Measurements from ENCODE around the gene GPR33.
A peak's percentile ranks its signal among the peaks of the same experiment; 100 is the strongest.
"Not testable (repeated sequence)": the region's sequence is repeated elsewhere in the genome, so short reads cannot be mapped to it uniquely, and the experiment has no call there.

The GPR33 gene

GRCh38 chr14:31487886-31488285, at the start of gene GPR33:
TSS of gene GPR33 (minus strand) at chr14:31488039. CDS start at chr14:31483965, 4,074 bp downstream.
- no peak for DNase-seq (ENCODE audit: low spot score)

- no peak for DNase-seq (ENCODE audit: low spot score)
Observed at GRCh38 chr14:31536201-31536960, 48.5 kb upstream of the GPR33 start.

- no peak for DNase-seq (ENCODE audit: low spot score)
Observed at GRCh38 chr14:31530136-31530535, 42.3 kb upstream of the GPR33 start.

GRCh38 chr14:31529053-31529452, 41.2 kb upstream of the GPR33 start:
- DNase-seq (ENCODE audit: low spot score): no peak

GRCh38 chr14:31527546-31527945, 39.7 kb upstream of the GPR33 start:
- no peak for DNase-seq (ENCODE audit: low spot score)

GRCh38 chr14:31527087-31527486, 39.2 kb upstream of the GPR33 start:
- no peak for DNase-seq (ENCODE audit: low spot score)

- DNase-seq (ENCODE audit: low spot score): no peak
Observed at GRCh38 chr14:31510855-31511254, 23.0 kb upstream of the GPR33 start.

GRCh38 chr14:31510222-31510621, 22.4 kb upstream of the GPR33 start:
- DNase-seq (ENCODE audit: low spot score): peak; percentile 35

- DNase-seq (ENCODE audit: low spot score): no peak
Observed at GRCh38 chr14:31508135-31508534, 20.3 kb upstream of the GPR33 start.

- DNase-seq (ENCODE audit: low spot score): peak; percentile 62
Observed at GRCh38 chr14:31505411-31505810, 17.6 kb upstream of the GPR33 start.

- no peak for DNase-seq (ENCODE audit: low spot score)
Observed at GRCh38 chr14:31501870-31502269, 14.0 kb upstream of the GPR33 start.

GRCh38 chr14:31492759-31493498, 5.1 kb upstream of the GPR33 start:
- no peak for DNase-seq (ENCODE audit: low spot score)

GRCh38 chr14:31489691-31490090, 1.9 kb upstream of the GPR33 start:
- no peak for DNase-seq (ENCODE audit: low spot score)

GRCh38 chr14:31486764-31487163, 1.1 kb downstream of the GPR33 start:
- DNase-seq (ENCODE audit: low spot score): no peak

GRCh38 chr14:31484754-31485153, 3.1 kb downstream of the GPR33 start:
- no peak for DNase-seq (ENCODE audit: low spot score)

- no peak for DNase-seq (ENCODE audit: low spot score)
Observed at GRCh38 chr14:31480156-31480555, 7.7 kb downstream of the GPR33 start.

- DNase-seq (ENCODE audit: low spot score): no peak
Observed at GRCh38 chr14:31479027-31479426, 8.8 kb downstream of the GPR33 start.

GRCh38 chr14:31477248-31477647, 10.6 kb downstream of the GPR33 start:
- no peak for DNase-seq (ENCODE audit: low spot score)

GRCh38 chr14:31476131-31476866, 11.5 kb downstream of the GPR33 start:
- DNase-seq (ENCODE audit: low spot score): no peak

GRCh38 chr14:31466554-31466953, 21.3 kb downstream of the GPR33 start:
- DNase-seq (ENCODE audit: low spot score): no peak

- DNase-seq (ENCODE audit: low spot score): peak; percentile 9
Observed at GRCh38 chr14:31465111-31465510, 22.7 kb downstream of the GPR33 start.

GRCh38 chr14:31462450-31462849, 25.4 kb downstream of the GPR33 start:
- not testable (repeated sequence) for DNase-seq (ENCODE audit: low spot score)

- no peak for DNase-seq (ENCODE audit: low spot score)
Observed at GRCh38 chr14:31461545-31461944, 26.3 kb downstream of the GPR33 start.

Data from AG08395 (cell line).